GM21390 (cell line): Measurements from ENCODE around the gene OSBPL8.

Experiments used
- ATAC-seq: cut with Tn5 transposase; IDR thresholded peaks from one replicate; pipeline ENCODE4 v1.9.1; 2021; ENCODE audit not compliant: unreplicated experiment

OSBPL8 gene

GRCh38 chr12:76317976-76318375 is 241.6 kb downstream of the OSBPL8 start:
- ATAC-seq = no peak

GRCh38 chr12:76316468-76316867 is 243.1 kb downstream of the OSBPL8 start:
- no peak for ATAC-seq

- no peak for ATAC-seq
Observed at GRCh38 chr12:76313299-76313698, 246.3 kb downstream of the OSBPL8 start.

GRCh38 chr12:76312315-76312714 is 247.3 kb downstream of the OSBPL8 start:
- no peak for ATAC-seq

- no peak for ATAC-seq
Observed at GRCh38 chr12:76311796-76312195, 247.8 kb downstream of the OSBPL8 start.

GRCh38 chr12:76310110-76310509 is 249.5 kb downstream of the OSBPL8 start:
- ATAC-seq = no peak

- ATAC-seq = no peak
Observed at GRCh38 chr12:76308866-76309265, 250.7 kb downstream of the OSBPL8 start.

GRCh38 chr12:76307083-76307482 is 252.5 kb downstream of the OSBPL8 start:
- no peak for ATAC-seq

GRCh38 chr12:76303989-76304460 is 255.5 kb downstream of the OSBPL8 start:
- ATAC-seq = no peak

- no peak for ATAC-seq
Observed at GRCh38 chr12:76303365-76303764, 256.2 kb downstream of the OSBPL8 start.
